Ishikawa (cell line): ENCODE measurements around the gene PTRH1.
A peak's percentile ranks its signal among the peaks of the same experiment; 100 is the strongest.

Experiments used
- CEBPB ChIP-seq: IDR thresholded peaks from 2 replicates; pipeline ENCODE4 v1.6.1; 2012
- CREB1 ChIP-seq: IDR thresholded peaks from 2 replicates; pipeline ENCODE4 v1.6.1; 2012; ENCODE audit warnings: low read depth
- EGR1 ChIP-seq: IDR thresholded peaks from 2 replicates; pipeline ENCODE4 v1.6.1; 2012
- EP300 ChIP-seq: IDR thresholded peaks from 2 replicates; pipeline ENCODE4 v1.6.1; 2012; ENCODE audit warnings: borderline replicate concordance
- FOXM1 ChIP-seq: IDR thresholded peaks from 2 replicates; pipeline ENCODE4 v1.6.1; 2012; ENCODE audit warnings: low read depth, borderline replicate concordance
- MAX ChIP-seq: IDR thresholded peaks from 2 replicates; pipeline ENCODE4 v1.6.1; 2012
- NFIC ChIP-seq: IDR thresholded peaks from 2 replicates; pipeline ENCODE4 v1.6.1; 2012
- RAD21 ChIP-seq: IDR thresholded peaks from 2 replicates; pipeline ENCODE4 v1.6.1; 2012; ENCODE audit warnings: low read depth
- REST ChIP-seq: IDR thresholded peaks from 2 replicates; pipeline ENCODE4 v1.6.1; 2012; ENCODE audit warnings: low read depth, mild to moderate bottlenecking
- TAF1 ChIP-seq: IDR thresholded peaks from 2 replicates; pipeline ENCODE4 v1.6.1; 2012; ENCODE audit warnings: low read depth, mild to moderate bottlenecking
- TCF12 ChIP-seq: IDR thresholded peaks from 2 replicates; pipeline ENCODE4 v1.6.1; 2012; ENCODE audit warnings: low read depth
- TEAD4 ChIP-seq: IDR thresholded peaks from 2 replicates; pipeline ENCODE4 v1.6.1; 2012
- USF1 ChIP-seq: IDR thresholded peaks from 2 replicates; pipeline ENCODE4 v1.6.1; 2012
- YY1 ChIP-seq: IDR thresholded peaks from 2 replicates; pipeline ENCODE4 v1.6.1; 2012; ENCODE audit warnings: low read depth
- ZBTB7A ChIP-seq: IDR thresholded peaks from 2 replicates; pipeline ENCODE4 v1.6.1; 2012; ENCODE audit warnings: low read depth

PTRH1 gene

DNA sequence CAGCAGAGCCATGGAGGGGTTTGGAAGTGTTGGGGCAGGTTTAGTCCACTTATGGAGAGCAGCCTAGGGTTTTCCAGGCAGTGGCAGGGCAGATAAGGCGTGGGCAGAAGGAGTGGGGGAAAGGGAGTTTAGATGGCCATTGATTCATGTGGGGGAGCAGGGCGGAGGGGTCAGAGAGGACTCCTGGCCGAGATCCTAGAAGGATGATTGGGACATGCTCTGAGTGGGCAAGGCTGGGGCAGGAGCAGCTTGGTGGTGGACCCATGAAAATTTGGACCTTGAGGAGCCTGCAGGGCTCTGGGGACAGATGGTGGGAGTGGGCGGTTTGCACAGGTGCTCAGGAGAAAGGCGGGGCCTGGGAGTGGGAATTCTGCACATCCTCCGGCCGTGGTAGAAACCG, 37.7 kb upstream of the PTRH1 start:
- no peak for TF ChIP-seq RAD21
- TF ChIP-seq EGR1, result no peak
- no peak for TF ChIP-seq REST
- no peak for TF ChIP-seq FOXM1
- TF ChIP-seq TCF12, result no peak
- TF ChIP-seq ZBTB7A, result no peak
- no peak for TF ChIP-seq TAF1
- no peak for TF ChIP-seq CREB1
- TF ChIP-seq EP300, result no peak
- no peak for TF ChIP-seq TEAD4
- TF ChIP-seq MAX, result no peak
- TF ChIP-seq USF1, result no peak
- TF ChIP-seq CEBPB, result no peak

GRCh38 chr9:127751269-127752054, 36.0 kb upstream of the PTRH1 start:
- TF ChIP-seq USF1 (no peak), REST (peak; percentile 97)

DNA sequence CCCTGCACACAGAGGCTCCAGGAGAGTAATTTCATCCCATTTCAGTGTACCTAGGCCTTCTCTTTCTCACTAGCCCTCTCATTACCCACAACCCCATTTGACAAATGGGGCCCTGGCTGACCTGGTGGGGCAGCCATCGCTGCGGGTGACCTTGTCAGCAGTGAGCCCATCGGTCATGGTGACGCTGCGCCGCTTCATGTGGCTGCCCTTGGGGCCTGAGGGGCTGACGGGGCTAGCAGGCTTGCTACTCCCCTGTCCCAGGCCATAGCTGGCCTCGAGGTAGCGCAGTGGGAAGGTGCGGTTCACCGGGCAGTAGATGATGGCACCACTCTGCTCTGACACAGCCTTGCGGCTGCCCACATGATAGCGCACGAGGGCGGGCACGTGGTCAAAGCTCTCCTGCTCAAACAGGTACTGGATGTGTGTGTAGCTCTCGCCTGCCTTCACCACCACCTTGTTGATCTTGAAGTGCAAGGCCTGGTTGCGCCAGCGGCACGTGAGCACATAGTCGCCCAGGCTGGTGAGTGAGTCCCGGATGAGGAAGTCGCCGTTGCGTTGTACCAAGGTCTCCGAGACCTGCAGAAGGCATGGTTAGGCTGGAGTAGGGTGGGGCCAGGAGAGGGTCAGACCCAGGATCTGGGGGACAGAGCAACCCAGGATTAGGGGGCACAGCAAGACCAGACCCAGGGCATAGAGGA, 33.8 kb upstream of the PTRH1 start:
- TF ChIP-seq EP300 (no peak), TCF12 (no peak), ZBTB7A (no peak), USF1 (peak; percentile 12; the same call in 1 of the 2 replicates), CREB1 (no peak)

- TF ChIP-seq FOXM1 (no peak), RAD21 (no peak), CREB1 (no peak), YY1 (no peak), ZBTB7A (no peak), USF1 (no peak), MAX (no peak), NFIC (no peak), EP300 (no peak), REST (no peak), TEAD4 (no peak), CEBPB (no peak), EGR1 (no peak), TCF12 (no peak), TAF1 (no peak)
Observed at GRCh38 chr9:127746959-127747569, 31.6 kb upstream of the PTRH1 start.
